HL-60 (cell line): ENCODE results near the gene CST9L.

Experiments
- DNase-seq, 2 experiments: peaks; one replicate each; pipeline ENCODE4 v3.0.0-alpha.2; 2010 to 2020; ENCODE audit warnings: low read depth in 1 of 2, low spot score in 1 of 2
- H3K27ac ChIP-seq: fragments of 250-450 bp; sonication (Bioruptor Pico); replicated peaks from 2 replicates; pipeline ENCODE4 v1.5.1; 2020; ENCODE audit warnings: mild to moderate bottlenecking, moderate library complexity
- H3K27me3 ChIP-seq: fragments of 250-450 bp; sonication (Bioruptor Pico); 2 replicates; pipeline ENCODE4 v1.5.1; 2021; ENCODE audit warnings: mild to moderate bottlenecking, moderate library complexity; ENCODE audit not compliant: insufficient read depth, poor library complexity, severe bottlenecking
- H3K4me3 ChIP-seq: replicated peaks from 2 replicates; pipeline ENCODE4 v1.5.1; 2011; ENCODE audit warnings: mild to moderate bottlenecking, control low read depth, low read length; ENCODE audit not compliant: insufficient read depth
- GABPA ChIP-seq: IDR thresholded peaks from 2 replicates; pipeline ENCODE4 v1.6.1; 2012; ENCODE audit warnings: low read depth
- POLR2AphosphoS5 ChIP-seq: IDR thresholded peaks from 2 replicates; pipeline ENCODE4 v1.6.1; 2012; ENCODE audit warnings: low read depth
- SPI1 ChIP-seq: IDR thresholded peaks from 2 replicates; pipeline ENCODE4 v1.6.1; 2012; ENCODE audit warnings: low read depth, mild to moderate bottlenecking, borderline replicate concordance
- TF ChIP-seq, protein P1 (sequence below): IDR thresholded peaks from one replicate; pipeline ENCODE4 v1.5.1; 2011; ENCODE audit warnings: low read length, control low read depth, inconsistent platforms; ENCODE audit not compliant: insufficient read depth
- TF ChIP-seq, protein P2 (sequence below): IDR thresholded peaks from 2 replicates; pipeline ENCODE4 v1.6.1; 2012; ENCODE audit warnings: low read depth; ENCODE audit not compliant: insufficient replicate concordance

CST9L gene

DNA sequence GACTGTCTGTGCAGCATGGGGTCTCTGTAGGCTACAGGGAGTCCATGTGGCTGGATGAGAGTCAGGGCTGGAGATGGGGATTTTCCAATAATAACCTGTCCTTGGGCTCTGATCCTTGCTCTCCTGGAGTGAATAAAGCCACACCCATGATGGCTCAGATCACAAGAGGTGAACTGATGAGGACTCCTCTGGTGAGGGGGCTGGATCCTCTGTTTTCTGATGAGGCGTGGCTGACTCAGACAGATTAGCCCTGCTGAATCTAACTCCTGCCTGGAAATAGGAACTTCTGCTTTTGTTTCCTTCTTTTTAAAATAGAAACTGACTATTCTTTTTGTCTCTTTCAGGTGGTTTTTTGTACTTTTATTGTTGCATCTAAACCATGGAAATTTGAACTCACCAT, 27.0 kb downstream of the CST9L start:
- TF ChIP-seq, protein P1, sequence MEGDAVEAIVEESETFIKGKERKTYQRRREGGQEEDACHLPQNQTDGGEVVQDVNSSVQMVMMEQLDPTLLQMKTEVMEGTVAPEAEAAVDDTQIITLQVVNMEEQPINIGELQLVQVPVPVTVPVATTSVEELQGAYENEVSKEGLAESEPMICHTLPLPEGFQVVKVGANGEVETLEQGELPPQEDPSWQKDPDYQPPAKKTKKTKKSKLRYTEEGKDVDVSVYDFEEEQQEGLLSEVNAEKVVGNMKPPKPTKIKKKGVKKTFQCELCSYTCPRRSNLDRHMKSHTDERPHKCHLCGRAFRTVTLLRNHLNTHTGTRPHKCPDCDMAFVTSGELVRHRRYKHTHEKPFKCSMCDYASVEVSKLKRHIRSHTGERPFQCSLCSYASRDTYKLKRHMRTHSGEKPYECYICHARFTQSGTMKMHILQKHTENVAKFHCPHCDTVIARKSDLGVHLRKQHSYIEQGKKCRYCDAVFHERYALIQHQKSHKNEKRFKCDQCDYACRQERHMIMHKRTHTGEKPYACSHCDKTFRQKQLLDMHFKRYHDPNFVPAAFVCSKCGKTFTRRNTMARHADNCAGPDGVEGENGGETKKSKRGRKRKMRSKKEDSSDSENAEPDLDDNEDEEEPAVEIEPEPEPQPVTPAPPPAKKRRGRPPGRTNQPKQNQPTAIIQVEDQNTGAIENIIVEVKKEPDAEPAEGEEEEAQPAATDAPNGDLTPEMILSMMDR = no peak
- TF ChIP-seq SPI1 = no peak
- TF ChIP-seq, protein P2, sequence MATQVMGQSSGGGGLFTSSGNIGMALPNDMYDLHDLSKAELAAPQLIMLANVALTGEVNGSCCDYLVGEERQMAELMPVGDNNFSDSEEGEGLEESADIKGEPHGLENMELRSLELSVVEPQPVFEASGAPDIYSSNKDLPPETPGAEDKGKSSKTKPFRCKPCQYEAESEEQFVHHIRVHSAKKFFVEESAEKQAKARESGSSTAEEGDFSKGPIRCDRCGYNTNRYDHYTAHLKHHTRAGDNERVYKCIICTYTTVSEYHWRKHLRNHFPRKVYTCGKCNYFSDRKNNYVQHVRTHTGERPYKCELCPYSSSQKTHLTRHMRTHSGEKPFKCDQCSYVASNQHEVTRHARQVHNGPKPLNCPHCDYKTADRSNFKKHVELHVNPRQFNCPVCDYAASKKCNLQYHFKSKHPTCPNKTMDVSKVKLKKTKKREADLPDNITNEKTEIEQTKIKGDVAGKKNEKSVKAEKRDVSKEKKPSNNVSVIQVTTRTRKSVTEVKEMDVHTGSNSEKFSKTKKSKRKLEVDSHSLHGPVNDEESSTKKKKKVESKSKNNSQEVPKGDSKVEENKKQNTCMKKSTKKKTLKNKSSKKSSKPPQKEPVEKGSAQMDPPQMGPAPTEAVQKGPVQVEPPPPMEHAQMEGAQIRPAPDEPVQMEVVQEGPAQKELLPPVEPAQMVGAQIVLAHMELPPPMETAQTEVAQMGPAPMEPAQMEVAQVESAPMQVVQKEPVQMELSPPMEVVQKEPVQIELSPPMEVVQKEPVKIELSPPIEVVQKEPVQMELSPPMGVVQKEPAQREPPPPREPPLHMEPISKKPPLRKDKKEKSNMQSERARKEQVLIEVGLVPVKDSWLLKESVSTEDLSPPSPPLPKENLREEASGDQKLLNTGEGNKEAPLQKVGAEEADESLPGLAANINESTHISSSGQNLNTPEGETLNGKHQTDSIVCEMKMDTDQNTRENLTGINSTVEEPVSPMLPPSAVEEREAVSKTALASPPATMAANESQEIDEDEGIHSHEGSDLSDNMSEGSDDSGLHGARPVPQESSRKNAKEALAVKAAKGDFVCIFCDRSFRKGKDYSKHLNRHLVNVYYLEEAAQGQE = no peak
- no peak for TF ChIP-seq GABPA
- no peak for TF ChIP-seq POLR2AphosphoS5
- Histone ChIP-seq H3K27ac (no peak overlapping the region), H3K27me3 (no peaks in the 10 kb centered on the region), H3K4me3 (no peak overlapping the region)
- no peak for DNase-seq

DNA sequence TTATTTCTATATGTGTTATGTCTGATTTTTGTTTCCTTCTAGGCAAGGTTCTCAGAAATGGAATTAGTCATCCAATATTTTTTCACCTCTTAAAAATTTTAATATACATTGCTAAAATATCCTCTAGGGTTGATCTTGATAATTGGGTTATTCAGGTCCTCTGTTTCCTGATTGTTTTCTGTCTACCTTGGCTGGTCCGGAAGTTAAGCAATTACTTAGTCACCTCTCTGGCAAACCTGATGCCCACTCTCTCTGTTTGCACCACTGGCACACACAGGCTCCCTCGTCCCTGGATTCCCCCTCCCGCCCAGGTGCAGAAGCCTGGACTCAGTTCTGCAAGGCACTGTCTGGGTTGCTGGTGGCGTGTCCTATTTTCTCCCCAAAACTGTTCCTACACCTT, 27.7 kb downstream of the CST9L start:
- Histone ChIP-seq H3K27me3 (no peaks in the 10 kb centered on the region), H3K27ac (no peak overlapping the region), H3K4me3 (no peak overlapping the region)
- no peak for DNase-seq
- TF ChIP-seq, protein P1 = no peak
- no peak for TF ChIP-seq POLR2AphosphoS5

DNA sequence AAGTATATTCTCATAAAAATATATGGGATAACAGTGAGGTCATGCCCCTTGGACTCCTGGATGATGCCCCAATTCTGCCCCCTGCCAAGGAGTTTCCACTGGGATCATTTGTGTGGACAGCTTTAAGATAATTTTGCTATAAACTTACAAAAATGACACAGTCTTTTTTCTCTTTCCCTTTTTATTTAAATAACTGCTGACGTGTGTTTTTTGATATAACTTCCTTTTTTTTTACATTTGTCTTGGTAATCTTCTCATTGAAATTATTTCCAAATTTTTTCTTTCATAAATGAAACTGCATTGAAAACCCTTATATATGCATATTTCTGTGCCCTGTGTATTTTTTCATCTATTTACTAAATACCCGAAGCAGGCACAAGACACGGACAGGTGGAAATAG, 31.3 kb downstream of the CST9L start:
- Histone ChIP-seq H3K4me3 (no peak overlapping the region), H3K27ac (no peak overlapping the region), H3K27me3 (no peaks in the 10 kb centered on the region)
- DNase-seq = no peak
- TF ChIP-seq, protein P2 = no peak
- no peak for TF ChIP-seq POLR2AphosphoS5

- TF ChIP-seq, protein P2 = no peak
- TF ChIP-seq, protein P1 = no peak
- no peak for TF ChIP-seq SPI1
- no peak for TF ChIP-seq POLR2AphosphoS5
- no peak for TF ChIP-seq GABPA
- H3K4me3 ChIP-seq = no peak overlapping the region
- no peak for DNase-seq
- no peaks in the 10 kb centered on the region for H3K27me3 ChIP-seq
- H3K27ac ChIP-seq = no peak overlapping the region
These were observed 31.8 kb downstream of the CST9L start for GRCh38 chr20:23536328-23536974.
